WTC11 (cell line): ENCODE data around the gene VPS52. TPM values are rescaled to one million over a fixed set of nuclear protein-coding genes. Genes with fewer than 3 reads are reported as not detected.

ENCODE experiments used
- ATF1 ChIP-seq: sonication (generic); formaldehyde crosslinking; IDR thresholded peaks from 2 replicates; pipeline ENCODE4 v1.8.1; 2023; ENCODE audit warnings: mild to moderate bottlenecking, moderate library complexity, missing genetic modification reagents
- ESRRA ChIP-seq: sonication (generic); formaldehyde crosslinking; IDR thresholded peaks from 2 replicates; pipeline ENCODE4 v1.8.1; 2022; ENCODE audit warnings: mild to moderate bottlenecking, missing genetic modification reagents, borderline replicate concordance
- FOXP1 ChIP-seq: sonication (generic); formaldehyde crosslinking; IDR thresholded peaks from 2 replicates; pipeline ENCODE4 v1.8.0; 2022; ENCODE audit warnings: missing genetic modification reagents, mild to moderate bottlenecking, moderate library complexity, borderline replicate concordance
- KAT7 ChIP-seq: sonication (generic); formaldehyde crosslinking; IDR thresholded peaks from 2 replicates; pipeline ENCODE4 v1.8.1; 2023; ENCODE audit warnings: missing genetic modification reagents, mild to moderate bottlenecking, borderline replicate concordance
- NFATC4 ChIP-seq: fragments of 250-450 bp; sonication (Bioruptor Pico); IDR thresholded peaks from 2 replicates; pipeline ENCODE4 v1.9.0; 2021; ENCODE audit warnings: mild to moderate bottlenecking
- SMAD3 ChIP-seq: sonication (generic); formaldehyde crosslinking; IDR thresholded peaks from 2 replicates; pipeline ENCODE4 v1.8.0; 2022; ENCODE audit warnings: missing genetic modification reagents, mild to moderate bottlenecking, borderline replicate concordance
- SP1 ChIP-seq: sonication (generic); formaldehyde crosslinking; conservative IDR thresholded peaks from 2 replicates; pipeline ENCODE4 v1.8.1; 2022; ENCODE audit warnings: missing genetic modification reagents
- ZBTB21 ChIP-seq: sonication (generic); formaldehyde crosslinking; IDR thresholded peaks from 2 replicates; pipeline ENCODE4 v1.8.1; 2023; ENCODE audit warnings: mild to moderate bottlenecking, missing genetic modification reagents, borderline replicate concordance
- ZNF219 ChIP-seq: sonication (generic); formaldehyde crosslinking; IDR thresholded peaks from 2 replicates; pipeline ENCODE4 v1.8.0; 2023; ENCODE audit warnings: missing genetic modification reagents, mild to moderate bottlenecking, borderline replicate concordance
- ZNF263 ChIP-seq: sonication (generic); formaldehyde crosslinking; IDR thresholded peaks from 2 replicates; pipeline ENCODE4 v1.8.1; 2022; ENCODE audit warnings: low read depth, mild to moderate bottlenecking, moderate library complexity, missing genetic modification reagents
- ZNF416 ChIP-seq: fragments of 250-450 bp; sonication (Bioruptor Pico); IDR thresholded peaks from 2 replicates; pipeline ENCODE4 v1.9.0; 2021; ENCODE audit warnings: mild to moderate bottlenecking, inconsistent platforms
- ZNF423 ChIP-seq: fragments of 250-450 bp; sonication (Bioruptor Pico); IDR thresholded peaks from 2 replicates; pipeline ENCODE4 v2.1.2; 2022; ENCODE audit warnings: mild to moderate bottlenecking, moderate library complexity
- total RNA-seq: library from RNA; stranded (reverse); gene quantifications from 3 replicates; pipeline ENCODE4 v1.2.3, GENCODE V29; 2021
- TF ChIP-seq, protein P1 (sequence below): fragments of 250-450 bp; sonication (Bioruptor Pico); conservative IDR thresholded peaks from 2 replicates; pipeline ENCODE4 v1.9.0; 2021; ENCODE audit warnings: mild to moderate bottlenecking
- TF ChIP-seq, protein P2 (sequence below): sonication (generic); formaldehyde crosslinking; IDR thresholded peaks from 2 replicates; pipeline ENCODE4 v1.8.0; 2023; ENCODE audit warnings: missing genetic modification reagents, mild to moderate bottlenecking, borderline replicate concordance
- TF ChIP-seq, protein P3 (sequence below): sonication (generic); formaldehyde crosslinking; IDR thresholded peaks from 2 replicates; pipeline ENCODE4 v1.8.1; 2023; ENCODE audit warnings: mild to moderate bottlenecking, missing genetic modification reagents
- TF ChIP-seq, protein P4 (sequence below): sonication (generic); formaldehyde crosslinking; IDR thresholded peaks from 2 replicates; pipeline ENCODE4 v1.8.1; 2022; ENCODE audit warnings: missing genetic modification reagents, borderline replicate concordance
- TF ChIP-seq, protein P5 (sequence below): sonication (generic); formaldehyde crosslinking; IDR thresholded peaks from 2 replicates; pipeline ENCODE4 v1.8.1; 2023; ENCODE audit warnings: mild to moderate bottlenecking, missing genetic modification reagents, moderate library complexity
- TF ChIP-seq, protein P6 (sequence below): sonication (generic); formaldehyde crosslinking; IDR thresholded peaks from 2 replicates; pipeline ENCODE4 v1.8.0; 2022; ENCODE audit warnings: mild to moderate bottlenecking, missing genetic modification reagents
- TF ChIP-seq, protein P7 (sequence below): fragments of 200-600 bp; IDR thresholded peaks from 2 replicates; pipeline ENCODE4 v1.8.0; 2022; ENCODE audit warnings: antibody characterized with exemption
- TF ChIP-seq, protein P8 (sequence below): fragments of 250-450 bp; sonication (Bioruptor Pico); IDR thresholded peaks from 2 replicates; pipeline ENCODE4 v1.9.0; 2021; ENCODE audit warnings: mild to moderate bottlenecking

VPS52 gene
- total RNA-seq, 1 experiment from 2014 or later: 46.8 TPM

DNA sequence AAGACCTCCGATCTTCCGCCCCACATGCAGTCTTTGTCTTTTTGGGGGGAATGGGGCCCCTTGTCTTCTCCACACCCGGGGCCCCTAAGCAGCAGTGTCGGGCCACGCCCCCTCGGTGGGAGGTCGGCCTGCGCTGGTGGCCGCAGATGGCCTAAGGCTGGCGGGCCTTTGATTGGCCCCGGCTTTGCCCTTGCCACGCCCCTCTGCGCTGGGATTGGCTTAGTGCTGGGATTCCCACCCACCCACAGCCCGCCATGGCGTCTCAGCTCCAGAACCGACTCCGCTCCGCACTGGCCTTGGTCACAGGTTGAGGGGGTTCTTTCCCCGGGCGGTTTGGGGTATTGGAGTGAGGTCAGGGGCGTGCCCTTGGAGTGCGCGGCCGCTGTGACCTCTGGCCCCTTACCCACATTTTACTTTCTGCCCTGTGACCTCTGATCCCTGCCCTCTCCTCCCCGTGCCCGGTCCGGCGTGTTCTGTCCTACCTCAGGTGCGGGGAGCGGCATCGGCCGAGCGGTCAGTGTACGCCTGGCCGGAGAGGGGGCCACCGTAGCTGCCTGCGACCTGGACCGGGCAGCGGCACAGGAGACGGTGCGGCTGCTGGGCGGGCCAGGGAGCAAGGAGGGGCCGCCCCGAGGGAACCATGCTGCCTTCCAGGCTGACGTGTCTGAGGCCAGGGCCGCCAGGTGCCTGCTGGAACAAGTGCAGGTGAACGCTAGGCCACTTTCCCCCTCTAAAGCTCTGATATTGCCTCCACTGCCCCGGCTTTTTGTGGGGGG is 67.1 kb downstream of the VPS52 start, which contains the start of gene HSD17B8 (continued):
- TF ChIP-seq, protein P1, sequence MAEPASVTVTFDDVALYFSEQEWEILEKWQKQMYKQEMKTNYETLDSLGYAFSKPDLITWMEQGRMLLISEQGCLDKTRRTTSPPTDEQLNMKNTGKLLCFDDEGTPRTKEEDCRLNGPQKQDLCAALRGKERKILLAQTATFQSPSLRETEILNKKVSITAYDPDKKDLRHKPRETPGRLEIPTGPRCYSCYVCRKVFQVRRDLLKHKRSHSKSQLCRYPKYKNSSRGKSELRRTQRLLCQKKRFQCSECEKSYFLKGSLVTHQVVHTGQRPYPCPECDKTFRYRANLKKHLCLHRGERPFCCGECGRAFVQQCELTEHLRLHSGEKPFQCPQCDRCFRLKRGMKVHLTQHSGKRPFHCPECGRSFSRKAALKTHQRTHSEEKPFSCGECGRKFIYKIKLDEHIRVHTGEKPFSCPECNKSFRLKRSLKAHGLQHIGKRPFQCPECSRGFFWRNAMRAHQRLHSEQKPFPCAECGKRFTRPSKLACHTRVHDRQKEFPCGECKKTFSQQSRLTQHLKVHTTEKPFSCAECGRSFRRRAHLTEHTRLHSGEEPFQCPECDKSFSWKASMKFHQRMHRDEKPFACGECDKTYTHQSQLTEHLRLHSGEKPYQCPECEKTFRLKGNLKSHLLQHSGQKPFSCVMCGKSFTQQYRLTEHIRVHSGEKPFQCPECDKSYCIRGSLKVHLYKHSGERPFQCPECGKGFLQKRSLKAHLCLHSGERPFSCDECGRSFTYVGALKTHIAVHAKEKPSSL (CRISPR knock-in tag): no peak
- TF ChIP-seq ZNF416 (CRISPR knock-in tag) (peak; percentile 80; the same call in 1 of the 2 replicates), FOXP1 (CRISPR knock-in tag) (no peak), ZNF263 (no peak), SMAD3 (CRISPR knock-in tag) (0 out of 2 replicates have a peak, but pooled peaks have one; percentile 31), ZNF219 (no peak), SP1 (peak; percentile 98), ESRRA (CRISPR knock-in tag) (no peak), KAT7 (CRISPR knock-in tag) (no peak), ZBTB21 (CRISPR knock-in tag) (no peak), ZNF423 (no peak), ATF1 (CRISPR knock-in tag) (no peak), NFATC4 (0 out of 2 replicates have a peak, but pooled peaks have one; percentile 69)
- TF ChIP-seq, protein P2, sequence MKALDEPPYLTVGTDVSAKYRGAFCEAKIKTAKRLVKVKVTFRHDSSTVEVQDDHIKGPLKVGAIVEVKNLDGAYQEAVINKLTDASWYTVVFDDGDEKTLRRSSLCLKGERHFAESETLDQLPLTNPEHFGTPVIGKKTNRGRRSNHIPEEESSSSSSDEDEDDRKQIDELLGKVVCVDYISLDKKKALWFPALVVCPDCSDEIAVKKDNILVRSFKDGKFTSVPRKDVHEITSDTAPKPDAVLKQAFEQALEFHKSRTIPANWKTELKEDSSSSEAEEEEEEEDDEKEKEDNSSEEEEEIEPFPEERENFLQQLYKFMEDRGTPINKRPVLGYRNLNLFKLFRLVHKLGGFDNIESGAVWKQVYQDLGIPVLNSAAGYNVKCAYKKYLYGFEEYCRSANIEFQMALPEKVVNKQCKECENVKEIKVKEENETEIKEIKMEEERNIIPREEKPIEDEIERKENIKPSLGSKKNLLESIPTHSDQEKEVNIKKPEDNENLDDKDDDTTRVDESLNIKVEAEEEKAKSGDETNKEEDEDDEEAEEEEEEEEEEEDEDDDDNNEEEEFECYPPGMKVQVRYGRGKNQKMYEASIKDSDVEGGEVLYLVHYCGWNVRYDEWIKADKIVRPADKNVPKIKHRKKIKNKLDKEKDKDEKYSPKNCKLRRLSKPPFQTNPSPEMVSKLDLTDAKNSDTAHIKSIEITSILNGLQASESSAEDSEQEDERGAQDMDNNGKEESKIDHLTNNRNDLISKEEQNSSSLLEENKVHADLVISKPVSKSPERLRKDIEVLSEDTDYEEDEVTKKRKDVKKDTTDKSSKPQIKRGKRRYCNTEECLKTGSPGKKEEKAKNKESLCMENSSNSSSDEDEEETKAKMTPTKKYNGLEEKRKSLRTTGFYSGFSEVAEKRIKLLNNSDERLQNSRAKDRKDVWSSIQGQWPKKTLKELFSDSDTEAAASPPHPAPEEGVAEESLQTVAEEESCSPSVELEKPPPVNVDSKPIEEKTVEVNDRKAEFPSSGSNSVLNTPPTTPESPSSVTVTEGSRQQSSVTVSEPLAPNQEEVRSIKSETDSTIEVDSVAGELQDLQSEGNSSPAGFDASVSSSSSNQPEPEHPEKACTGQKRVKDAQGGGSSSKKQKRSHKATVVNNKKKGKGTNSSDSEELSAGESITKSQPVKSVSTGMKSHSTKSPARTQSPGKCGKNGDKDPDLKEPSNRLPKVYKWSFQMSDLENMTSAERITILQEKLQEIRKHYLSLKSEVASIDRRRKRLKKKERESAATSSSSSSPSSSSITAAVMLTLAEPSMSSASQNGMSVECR (CRISPR knock-in tag): peak; percentile 50; the same call in 1 of the 2 replicates
- TF ChIP-seq, protein P3, sequence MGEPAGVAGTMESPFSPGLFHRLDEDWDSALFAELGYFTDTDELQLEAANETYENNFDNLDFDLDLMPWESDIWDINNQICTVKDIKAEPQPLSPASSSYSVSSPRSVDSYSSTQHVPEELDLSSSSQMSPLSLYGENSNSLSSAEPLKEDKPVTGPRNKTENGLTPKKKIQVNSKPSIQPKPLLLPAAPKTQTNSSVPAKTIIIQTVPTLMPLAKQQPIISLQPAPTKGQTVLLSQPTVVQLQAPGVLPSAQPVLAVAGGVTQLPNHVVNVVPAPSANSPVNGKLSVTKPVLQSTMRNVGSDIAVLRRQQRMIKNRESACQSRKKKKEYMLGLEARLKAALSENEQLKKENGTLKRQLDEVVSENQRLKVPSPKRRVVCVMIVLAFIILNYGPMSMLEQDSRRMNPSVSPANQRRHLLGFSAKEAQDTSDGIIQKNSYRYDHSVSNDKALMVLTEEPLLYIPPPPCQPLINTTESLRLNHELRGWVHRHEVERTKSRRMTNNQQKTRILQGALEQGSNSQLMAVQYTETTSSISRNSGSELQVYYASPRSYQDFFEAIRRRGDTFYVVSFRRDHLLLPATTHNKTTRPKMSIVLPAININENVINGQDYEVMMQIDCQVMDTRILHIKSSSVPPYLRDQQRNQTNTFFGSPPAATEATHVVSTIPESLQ (CRISPR knock-in tag): no peak
- TF ChIP-seq, protein P4, sequence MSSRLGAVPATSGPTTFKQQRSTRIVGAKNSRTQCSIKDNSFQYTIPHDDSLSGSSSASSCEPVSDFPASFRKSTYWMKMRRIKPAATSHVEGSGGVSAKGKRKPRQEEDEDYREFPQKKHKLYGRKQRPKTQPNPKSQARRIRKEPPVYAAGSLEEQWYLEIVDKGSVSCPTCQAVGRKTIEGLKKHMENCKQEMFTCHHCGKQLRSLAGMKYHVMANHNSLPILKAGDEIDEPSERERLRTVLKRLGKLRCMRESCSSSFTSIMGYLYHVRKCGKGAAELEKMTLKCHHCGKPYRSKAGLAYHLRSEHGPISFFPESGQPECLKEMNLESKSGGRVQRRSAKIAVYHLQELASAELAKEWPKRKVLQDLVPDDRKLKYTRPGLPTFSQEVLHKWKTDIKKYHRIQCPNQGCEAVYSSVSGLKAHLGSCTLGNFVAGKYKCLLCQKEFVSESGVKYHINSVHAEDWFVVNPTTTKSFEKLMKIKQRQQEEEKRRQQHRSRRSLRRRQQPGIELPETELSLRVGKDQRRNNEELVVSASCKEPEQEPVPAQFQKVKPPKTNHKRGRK (CRISPR knock-in tag): no peak
- TF ChIP-seq, protein P5, sequence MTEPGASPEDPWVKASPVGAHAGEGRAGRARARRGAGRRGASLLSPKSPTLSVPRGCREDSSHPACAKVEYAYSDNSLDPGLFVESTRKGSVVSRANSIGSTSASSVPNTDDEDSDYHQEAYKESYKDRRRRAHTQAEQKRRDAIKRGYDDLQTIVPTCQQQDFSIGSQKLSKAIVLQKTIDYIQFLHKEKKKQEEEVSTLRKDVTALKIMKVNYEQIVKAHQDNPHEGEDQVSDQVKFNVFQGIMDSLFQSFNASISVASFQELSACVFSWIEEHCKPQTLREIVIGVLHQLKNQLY (CRISPR knock-in tag): no peak
- TF ChIP-seq, protein P6, sequence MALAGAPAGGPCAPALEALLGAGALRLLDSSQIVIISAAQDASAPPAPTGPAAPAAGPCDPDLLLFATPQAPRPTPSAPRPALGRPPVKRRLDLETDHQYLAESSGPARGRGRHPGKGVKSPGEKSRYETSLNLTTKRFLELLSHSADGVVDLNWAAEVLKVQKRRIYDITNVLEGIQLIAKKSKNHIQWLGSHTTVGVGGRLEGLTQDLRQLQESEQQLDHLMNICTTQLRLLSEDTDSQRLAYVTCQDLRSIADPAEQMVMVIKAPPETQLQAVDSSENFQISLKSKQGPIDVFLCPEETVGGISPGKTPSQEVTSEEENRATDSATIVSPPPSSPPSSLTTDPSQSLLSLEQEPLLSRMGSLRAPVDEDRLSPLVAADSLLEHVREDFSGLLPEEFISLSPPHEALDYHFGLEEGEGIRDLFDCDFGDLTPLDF: no peak
- TF ChIP-seq, protein P7, sequence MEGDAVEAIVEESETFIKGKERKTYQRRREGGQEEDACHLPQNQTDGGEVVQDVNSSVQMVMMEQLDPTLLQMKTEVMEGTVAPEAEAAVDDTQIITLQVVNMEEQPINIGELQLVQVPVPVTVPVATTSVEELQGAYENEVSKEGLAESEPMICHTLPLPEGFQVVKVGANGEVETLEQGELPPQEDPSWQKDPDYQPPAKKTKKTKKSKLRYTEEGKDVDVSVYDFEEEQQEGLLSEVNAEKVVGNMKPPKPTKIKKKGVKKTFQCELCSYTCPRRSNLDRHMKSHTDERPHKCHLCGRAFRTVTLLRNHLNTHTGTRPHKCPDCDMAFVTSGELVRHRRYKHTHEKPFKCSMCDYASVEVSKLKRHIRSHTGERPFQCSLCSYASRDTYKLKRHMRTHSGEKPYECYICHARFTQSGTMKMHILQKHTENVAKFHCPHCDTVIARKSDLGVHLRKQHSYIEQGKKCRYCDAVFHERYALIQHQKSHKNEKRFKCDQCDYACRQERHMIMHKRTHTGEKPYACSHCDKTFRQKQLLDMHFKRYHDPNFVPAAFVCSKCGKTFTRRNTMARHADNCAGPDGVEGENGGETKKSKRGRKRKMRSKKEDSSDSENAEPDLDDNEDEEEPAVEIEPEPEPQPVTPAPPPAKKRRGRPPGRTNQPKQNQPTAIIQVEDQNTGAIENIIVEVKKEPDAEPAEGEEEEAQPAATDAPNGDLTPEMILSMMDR: no peak
- TF ChIP-seq, protein P8, sequence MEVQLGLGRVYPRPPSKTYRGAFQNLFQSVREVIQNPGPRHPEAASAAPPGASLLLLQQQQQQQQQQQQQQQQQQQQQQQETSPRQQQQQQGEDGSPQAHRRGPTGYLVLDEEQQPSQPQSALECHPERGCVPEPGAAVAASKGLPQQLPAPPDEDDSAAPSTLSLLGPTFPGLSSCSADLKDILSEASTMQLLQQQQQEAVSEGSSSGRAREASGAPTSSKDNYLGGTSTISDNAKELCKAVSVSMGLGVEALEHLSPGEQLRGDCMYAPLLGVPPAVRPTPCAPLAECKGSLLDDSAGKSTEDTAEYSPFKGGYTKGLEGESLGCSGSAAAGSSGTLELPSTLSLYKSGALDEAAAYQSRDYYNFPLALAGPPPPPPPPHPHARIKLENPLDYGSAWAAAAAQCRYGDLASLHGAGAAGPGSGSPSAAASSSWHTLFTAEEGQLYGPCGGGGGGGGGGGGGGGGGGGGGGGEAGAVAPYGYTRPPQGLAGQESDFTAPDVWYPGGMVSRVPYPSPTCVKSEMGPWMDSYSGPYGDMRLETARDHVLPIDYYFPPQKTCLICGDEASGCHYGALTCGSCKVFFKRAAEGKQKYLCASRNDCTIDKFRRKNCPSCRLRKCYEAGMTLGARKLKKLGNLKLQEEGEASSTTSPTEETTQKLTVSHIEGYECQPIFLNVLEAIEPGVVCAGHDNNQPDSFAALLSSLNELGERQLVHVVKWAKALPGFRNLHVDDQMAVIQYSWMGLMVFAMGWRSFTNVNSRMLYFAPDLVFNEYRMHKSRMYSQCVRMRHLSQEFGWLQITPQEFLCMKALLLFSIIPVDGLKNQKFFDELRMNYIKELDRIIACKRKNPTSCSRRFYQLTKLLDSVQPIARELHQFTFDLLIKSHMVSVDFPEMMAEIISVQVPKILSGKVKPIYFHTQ (CRISPR knock-in tag): no peak
